OCI-LY3 (cell line): ENCODE measurements around the gene SF3B4.

Source experiments
- H2AFZ ChIP-seq: fragments of 200-600, 300-600 bp; shearing (Covaris generic); 2 replicates; pipeline ENCODE4 v1.6.0; 2014; ENCODE audit warnings: antibody characterized with exemption, low read depth, low read length
- H3K27ac ChIP-seq: fragments of 200-600, 300-600 bp; sonication (generic); 2 replicates; pipeline ENCODE4 v1.5.1; 2014; ENCODE audit warnings: mild to moderate bottlenecking, low read length, moderate library complexity, mixed read lengths
- H3K27me3 ChIP-seq: fragments of 200-600, 300-600 bp; sonication (generic); 2 replicates; pipeline ENCODE4 v1.6.1; 2014; ENCODE audit warnings: low read depth, low read length, mixed read lengths
- H3K36me3 ChIP-seq: fragments of 200-600, 300-600 bp; sonication (generic); replicated peaks from 2 replicates; pipeline ENCODE3; 2014; ENCODE audit warnings: low read depth, low read length, mixed read lengths
- H3K4me1 ChIP-seq: fragments of 300-600, 200-600 bp; sonication (generic); 2 replicates; pipeline ENCODE4 v1.6.1; 2014; ENCODE audit warnings: low read length, mixed read lengths
- H3K4me2 ChIP-seq: fragments of 200-600, 300-600 bp; sonication (generic); 2 replicates; pipeline ENCODE4 v1.6.1; 2014; ENCODE audit warnings: low read length, mixed read lengths
- H3K4me3 ChIP-seq: fragments of 300-600, 200-600 bp; sonication (generic); 2 replicates; pipeline ENCODE4 v1.5.1; 2014; ENCODE audit warnings: antibody characterized with exemption, mild to moderate bottlenecking, low read length, moderate library complexity
- H3K79me2 ChIP-seq: fragments of 300-600, 200-600 bp; shearing (Covaris generic); 2 replicates; pipeline ENCODE4 v1.6.1; 2014; ENCODE audit warnings: mild to moderate bottlenecking, low read length, mixed read lengths
- H3K9ac ChIP-seq: fragments of 300-600, 200-600 bp; shearing (Covaris generic); 2 replicates; pipeline ENCODE4 v1.6.0; 2014; ENCODE audit warnings: mild to moderate bottlenecking, low read length, moderate library complexity
- H3K9me3 ChIP-seq: fragments of 200-600, 300-600 bp; shearing (Covaris generic); 2 replicates; pipeline ENCODE4 v1.6.1; 2014; ENCODE audit warnings: low read length, mixed read lengths; ENCODE audit not compliant: insufficient read depth
- H4K20me1 ChIP-seq: fragments of 200-600, 300-600 bp; sonication (generic); 2 replicates; pipeline ENCODE4 v1.6.1; 2016; ENCODE audit warnings: low read length, mixed read lengths; ENCODE audit not compliant: insufficient read depth
- EZH2phosphoT487 ChIP-seq: fragments of 200-600 bp; shearing (Covaris generic); IDR thresholded peaks from 2 replicates; pipeline ENCODE4 v1.6.1; 2018; ENCODE audit warnings: antibody characterized with exemption, mixed run types, low read depth
- TF ChIP-seq, protein P1 (sequence below): fragments of 200-600, 300-600 bp; sonication (generic); IDR thresholded peaks from 2 replicates; pipeline ENCODE4 v1.5.1; 2014; ENCODE audit warnings: antibody characterized with exemption, low read length, low read depth

The SF3B4 gene

GRCh38 chr1:149899460-149900284, 27.9 kb downstream of the SF3B4 start, which contains the start of gene BOLA1:
TSS of gene BOLA1 (plus strand) at chr1:149899568. CDS start at chr1:149900060, 492 bp downstream.
- Histone ChIP-seq H4K20me1 (no peaks in the 10 kb centered on the region), H3K4me3 (no peak within 1 kb of the TSS), H3K9ac (no peak within 1 kb of the TSS), H3K4me1 (no peaks in the 10 kb centered on the region), H3K27ac (no peak within 1 kb of the TSS), H3K27me3 (no peaks in the 10 kb centered on the region), H3K79me2 (no peaks in the 10 kb centered on the region), H3K4me2 (no peak within 1 kb of the TSS), H3K36me3 (no peaks in the 10 kb centered on the region), H2AFZ (no peak within 1 kb of the TSS), H3K9me3 (0 out of 2 replicates have a peak, but pooled peaks cover 3% of the 10 kb centered on the region)
- TF ChIP-seq, protein P1, sequence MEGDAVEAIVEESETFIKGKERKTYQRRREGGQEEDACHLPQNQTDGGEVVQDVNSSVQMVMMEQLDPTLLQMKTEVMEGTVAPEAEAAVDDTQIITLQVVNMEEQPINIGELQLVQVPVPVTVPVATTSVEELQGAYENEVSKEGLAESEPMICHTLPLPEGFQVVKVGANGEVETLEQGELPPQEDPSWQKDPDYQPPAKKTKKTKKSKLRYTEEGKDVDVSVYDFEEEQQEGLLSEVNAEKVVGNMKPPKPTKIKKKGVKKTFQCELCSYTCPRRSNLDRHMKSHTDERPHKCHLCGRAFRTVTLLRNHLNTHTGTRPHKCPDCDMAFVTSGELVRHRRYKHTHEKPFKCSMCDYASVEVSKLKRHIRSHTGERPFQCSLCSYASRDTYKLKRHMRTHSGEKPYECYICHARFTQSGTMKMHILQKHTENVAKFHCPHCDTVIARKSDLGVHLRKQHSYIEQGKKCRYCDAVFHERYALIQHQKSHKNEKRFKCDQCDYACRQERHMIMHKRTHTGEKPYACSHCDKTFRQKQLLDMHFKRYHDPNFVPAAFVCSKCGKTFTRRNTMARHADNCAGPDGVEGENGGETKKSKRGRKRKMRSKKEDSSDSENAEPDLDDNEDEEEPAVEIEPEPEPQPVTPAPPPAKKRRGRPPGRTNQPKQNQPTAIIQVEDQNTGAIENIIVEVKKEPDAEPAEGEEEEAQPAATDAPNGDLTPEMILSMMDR, result no peak
- no peak for TF ChIP-seq EZH2phosphoT487

GRCh38 chr1:149896575-149896974, 31.0 kb downstream of the SF3B4 start:
- Histone ChIP-seq H4K20me1 (no peaks in the 10 kb centered on the region), H3K4me1 (no peaks in the 10 kb centered on the region), H3K9ac (no peak overlapping the region), H3K9me3 (0 out of 2 replicates have a peak, but pooled peaks cover 3% of the 10 kb centered on the region), H2AFZ (no peak overlapping the region), H3K36me3 (no peaks in the 10 kb centered on the region), H3K4me2 (no peak overlapping the region), H3K79me2 (no peaks in the 10 kb centered on the region), H3K27ac (no peak overlapping the region), H3K4me3 (no peak overlapping the region), H3K27me3 (no peaks in the 10 kb centered on the region)
- TF ChIP-seq, protein P1, result no peak
- no peak for TF ChIP-seq EZH2phosphoT487

DNA sequence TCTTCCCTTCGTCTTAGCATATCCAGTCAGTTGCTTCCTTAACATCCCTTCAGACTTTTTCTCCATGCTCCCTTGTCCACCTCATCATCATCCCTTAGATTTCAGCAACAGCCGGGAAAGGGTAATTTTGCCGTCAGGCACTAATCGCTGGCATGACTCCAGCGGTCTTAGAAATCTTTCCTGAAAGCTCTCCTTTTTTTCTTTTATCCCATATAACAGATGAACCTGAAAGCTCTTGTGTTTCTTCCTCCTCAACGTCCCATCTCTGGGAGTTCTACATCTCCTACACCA, 38.7 kb downstream of the SF3B4 start:
- Histone ChIP-seq H3K9ac (peak overlapping the region; percentile 82), H3K36me3 (no peaks in the 10 kb centered on the region), H3K27ac (peak overlapping the region; percentile 98), H3K4me1 (peaks cover 19% of the 10 kb centered on the region), H4K20me1 (no peaks in the 10 kb centered on the region), H2AFZ (peak overlapping the region; percentile 61), H3K4me3 (peak overlapping the region; percentile 75), H3K27me3 (no peaks in the 10 kb centered on the region), H3K4me2 (peak overlapping the region; percentile 88), H3K9me3 (no peaks in the 10 kb centered on the region), H3K79me2 (peaks cover 7% of the 10 kb centered on the region; the same call in 1 of the 2 replicates)
- TF ChIP-seq, protein P1, result no peak
- no peak for TF ChIP-seq EZH2phosphoT487

DNA sequence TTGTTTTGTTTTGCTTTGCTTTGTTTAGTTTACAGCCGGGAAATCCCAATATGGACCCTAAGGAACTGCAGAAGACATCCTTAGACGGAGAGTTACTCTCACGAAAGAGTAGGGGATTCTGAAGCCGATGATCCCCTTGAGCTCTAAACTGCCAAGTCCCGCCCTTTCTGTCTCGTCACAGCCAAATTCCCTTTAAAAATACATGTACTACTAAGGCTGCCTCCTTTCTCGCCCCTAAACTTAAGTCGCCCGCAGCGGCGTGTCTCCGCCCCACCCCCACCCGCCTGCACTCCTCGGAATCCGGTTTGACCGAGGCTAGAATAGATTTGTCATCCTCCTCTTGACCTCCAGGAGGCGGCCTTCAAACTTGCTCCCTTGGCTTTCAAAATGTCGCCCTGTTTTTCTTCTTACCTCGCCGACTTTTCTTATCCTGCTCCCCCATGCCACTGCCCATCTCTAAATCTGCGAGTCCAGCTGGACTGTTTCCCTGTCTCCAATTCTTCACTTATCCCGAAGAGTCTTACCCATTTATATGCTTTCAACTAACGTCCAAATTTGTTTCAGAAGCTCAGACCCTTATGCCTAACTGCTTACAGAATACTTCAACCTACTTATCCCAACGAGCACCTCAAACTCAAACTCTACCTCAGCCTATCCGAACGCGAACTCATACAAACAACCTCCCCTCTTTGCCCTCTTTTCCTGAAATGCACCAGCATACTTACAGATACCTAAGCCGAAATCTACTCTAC, 39.2 kb downstream of the SF3B4 start:
- H3K27ac ChIP-seq, result peak overlapping the region; percentile 98
- peak overlapping the region; percentile 82 for H3K9ac ChIP-seq
- no peaks in the 10 kb centered on the region for H3K36me3 ChIP-seq
- H3K4me3 ChIP-seq, result peak overlapping the region; percentile 75
- no peaks in the 10 kb centered on the region for H3K27me3 ChIP-seq
- no peaks in the 10 kb centered on the region for H3K9me3 ChIP-seq
- TF ChIP-seq, protein P1, result peak; percentile 66
- no peak for TF ChIP-seq EZH2phosphoT487
- peaks cover 23% of the 10 kb centered on the region for H3K4me1 ChIP-seq
- H3K79me2 ChIP-seq, result peaks cover 12% of the 10 kb centered on the region; the same call in 1 of the 2 replicates
- peak overlapping the region; percentile 88 for H3K4me2 ChIP-seq
- peak overlapping the region; percentile 61 for H2AFZ ChIP-seq
- no peaks in the 10 kb centered on the region for H4K20me1 ChIP-seq
